Ramos (cell line): ENCODE results near the gene RTL1.

Source experiments
- in situ Hi-C: fragments of 300-500 bp; cut with MboI; formaldehyde crosslinking; loops from one replicate; pipeline ENCODE4 v1.14.3; 2022; ENCODE audit warnings: low sequenced_read_pairs; ENCODE audit not compliant: unreplicated experiment

RTL1 gene

DNA sequence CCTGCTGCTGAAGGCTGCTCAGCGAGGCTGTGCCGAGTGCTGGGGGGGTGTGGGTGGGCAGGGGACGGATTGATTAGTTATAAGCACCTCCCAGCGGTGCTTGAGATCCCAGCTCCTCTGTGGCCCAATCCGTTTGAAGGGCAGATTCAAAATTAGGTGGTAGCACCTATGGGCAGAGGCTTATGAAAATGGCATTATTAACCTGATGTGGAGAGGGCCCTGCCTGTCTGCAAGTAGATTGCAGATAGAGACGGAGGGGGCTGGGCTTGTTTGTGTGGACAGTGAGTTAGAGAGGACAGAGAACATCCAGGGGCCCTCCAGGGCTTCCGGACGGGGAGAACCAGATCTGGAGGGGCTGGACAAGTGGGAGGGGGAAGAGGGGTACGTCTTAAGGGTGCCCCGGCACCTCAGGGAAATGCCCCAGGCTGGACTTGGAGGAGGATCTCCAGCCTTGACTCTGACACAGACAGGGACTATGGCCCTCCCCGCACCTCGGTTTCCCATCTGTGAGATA, at the start of gene RTL1:
Gene RTL1, minus strand, starts transcription at position 51 of the 514 bp plus-strand sequence. CDS start 18,934 bp downstream, outside the sequence.
- in situ Hi-C loops, result no loop called here

DNA sequence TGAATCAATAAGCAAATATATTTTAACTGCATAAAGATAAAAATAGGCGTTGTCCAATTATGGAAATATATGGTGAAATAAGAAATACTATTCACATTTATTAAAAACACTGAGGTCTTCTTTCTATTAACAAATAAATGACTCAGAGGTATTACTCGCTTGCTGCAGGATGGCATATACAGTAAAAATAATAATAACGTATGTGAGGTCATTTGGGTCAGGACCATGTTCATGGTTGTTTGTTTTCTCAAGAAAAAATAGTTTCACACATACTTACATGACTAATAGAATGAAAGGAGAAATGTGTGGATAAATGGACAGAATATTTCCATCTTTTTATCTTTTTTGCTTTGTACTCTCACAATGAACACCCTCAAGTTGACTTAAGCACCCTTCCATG, 46.5 kb upstream of the RTL1 start:
- in situ Hi-C loops, result no loop called here

DNA sequence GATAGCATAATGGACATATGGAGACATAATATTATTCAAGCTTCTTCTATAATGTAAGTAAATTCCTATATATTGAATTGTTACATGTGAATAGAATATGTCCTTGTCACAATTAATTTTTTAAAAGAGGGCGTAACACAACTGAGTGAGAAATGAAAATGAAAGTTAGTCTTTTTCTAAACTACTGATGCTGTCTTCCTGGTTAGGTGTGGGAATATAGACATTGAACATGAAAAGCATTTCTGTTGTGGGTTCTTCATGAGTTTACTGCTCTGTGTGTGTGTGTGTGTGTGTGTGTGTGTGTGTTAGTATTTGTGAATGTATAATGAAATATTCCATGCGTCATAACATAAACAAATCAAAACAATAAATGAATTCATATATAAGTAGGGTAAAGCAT, 40.5 kb upstream of the RTL1 start:
- in situ Hi-C loops, result no loop called here

DNA sequence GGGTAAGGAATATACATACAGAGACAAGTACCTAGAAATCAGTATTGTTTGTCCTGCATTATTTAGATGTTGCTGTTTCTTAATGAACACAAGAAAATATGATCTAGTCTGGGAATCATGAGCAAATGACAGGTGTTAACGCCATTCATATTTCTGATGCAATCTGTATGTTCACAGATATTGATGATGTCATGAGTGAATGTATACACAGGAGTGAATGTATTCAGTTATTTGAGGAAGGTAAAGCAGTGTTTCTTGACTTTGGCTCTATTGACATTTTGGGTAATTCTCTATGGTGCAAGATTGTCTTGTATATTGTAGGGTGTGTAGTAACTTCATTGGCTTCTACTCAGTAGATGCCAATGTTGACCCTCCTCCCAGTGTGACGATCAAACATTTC, 26.7 kb upstream of the RTL1 start:
- in situ Hi-C loops, result no loop called here

DNA sequence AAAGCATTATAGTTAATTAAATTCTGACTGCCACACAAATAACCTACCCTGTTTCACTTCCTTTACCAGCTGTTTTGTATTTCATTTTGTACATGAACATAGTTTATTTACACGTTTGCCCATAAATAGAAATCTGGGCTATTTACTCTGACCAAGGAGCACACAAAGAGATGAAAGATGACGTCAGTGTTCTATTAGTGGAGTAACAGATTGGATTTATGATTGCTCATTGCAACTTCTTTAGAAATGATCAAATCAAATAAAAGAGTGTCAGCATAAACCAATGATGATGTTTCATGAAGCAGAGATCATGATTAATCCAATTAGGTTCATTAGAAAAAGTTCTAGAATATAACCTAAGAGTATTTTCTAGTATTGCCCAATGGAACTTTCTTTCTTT, 12.0 kb upstream of the RTL1 start:
- in situ Hi-C loops, result no loop called here

DNA sequence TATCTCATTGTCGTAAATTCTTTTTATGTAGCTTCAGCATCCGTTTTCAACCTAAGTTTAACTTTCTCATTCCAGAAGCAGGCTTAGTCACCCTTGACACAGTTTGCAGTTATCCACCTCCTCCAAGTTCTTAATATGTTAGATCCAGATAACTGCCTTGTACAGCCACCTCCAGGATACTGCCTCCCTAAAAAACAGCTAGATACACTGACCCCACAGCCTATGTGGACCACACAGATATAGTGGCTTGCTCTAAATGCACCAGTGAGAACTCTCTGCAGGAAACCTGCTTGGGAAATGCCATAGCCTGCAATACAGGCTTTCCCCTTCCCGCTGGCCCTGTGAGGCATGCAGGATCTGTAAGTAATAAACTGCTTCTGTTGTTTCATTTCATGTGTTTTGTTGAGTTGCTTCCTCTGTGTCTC, 11.1 kb upstream of the RTL1 start:
- in situ Hi-C loops, result no loop called here

DNA sequence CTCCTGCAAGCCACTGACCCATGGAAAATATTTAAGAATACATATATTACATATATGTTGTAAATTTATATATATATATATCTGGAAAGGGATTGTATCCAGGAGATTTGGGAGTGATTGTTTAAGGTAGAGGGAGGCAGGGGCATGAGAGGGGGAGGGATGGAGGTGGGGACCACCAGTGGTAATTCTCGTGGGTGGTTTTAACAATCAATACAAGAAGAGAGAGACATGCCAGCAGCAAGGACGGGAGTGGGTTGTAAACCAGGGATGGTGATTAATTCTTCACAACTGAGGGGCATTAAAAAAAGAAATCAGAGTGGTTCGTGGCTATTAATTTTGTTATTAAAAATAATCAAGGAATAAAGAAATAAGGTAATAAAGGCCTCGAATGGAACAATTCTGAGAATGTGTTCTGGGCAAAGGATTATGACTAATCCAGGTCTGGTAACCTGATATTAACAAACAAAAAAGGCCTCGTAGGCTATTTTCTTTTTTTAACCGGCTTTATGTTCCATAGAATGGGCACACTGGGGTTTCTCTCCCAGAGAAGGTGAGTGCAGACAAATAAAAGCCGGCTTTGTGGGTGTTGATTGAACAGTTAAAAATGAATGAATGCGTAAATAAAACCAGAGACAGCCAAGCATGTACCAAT, 8.3 kb upstream of the RTL1 start:
- in situ Hi-C loops, result no loop called here

DNA sequence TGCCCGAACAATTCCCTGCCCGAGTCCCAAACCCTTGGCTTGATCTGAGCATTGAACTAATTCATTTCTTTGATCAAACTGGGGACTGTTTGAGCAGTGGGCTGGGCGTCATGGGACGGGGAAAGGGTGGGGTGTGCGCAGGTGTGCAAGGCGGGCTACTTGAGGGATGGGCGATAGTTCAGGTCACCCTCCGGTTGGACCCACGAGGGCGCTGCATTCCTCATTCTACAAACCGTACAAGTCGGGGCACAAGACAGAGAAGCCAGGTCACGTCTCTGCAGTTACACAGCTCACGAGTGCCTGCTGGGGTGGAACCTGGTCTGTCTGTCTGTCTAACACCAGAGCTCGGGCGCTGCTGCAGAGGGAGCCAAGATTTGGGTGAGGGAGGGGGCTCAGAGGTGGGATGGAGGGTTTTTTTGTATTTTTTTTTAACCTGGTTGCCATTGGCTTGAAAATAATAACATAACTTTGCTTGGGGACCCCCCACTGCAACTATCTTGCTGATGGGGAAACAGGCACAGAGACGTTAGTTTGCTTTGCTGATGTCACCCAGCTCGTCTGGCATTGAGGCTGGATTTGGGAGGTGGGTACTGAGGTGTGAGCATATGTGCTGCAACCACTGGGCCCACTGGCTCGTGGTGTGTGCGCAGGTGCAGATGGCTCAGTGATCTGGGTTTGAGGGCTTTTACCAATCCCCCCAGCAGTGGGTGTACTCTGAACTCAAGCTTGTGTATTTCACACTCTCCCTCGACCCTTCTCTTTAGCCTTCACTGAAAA, 7.6 kb upstream of the RTL1 start:
- in situ Hi-C loops, result no loop called here

DNA sequence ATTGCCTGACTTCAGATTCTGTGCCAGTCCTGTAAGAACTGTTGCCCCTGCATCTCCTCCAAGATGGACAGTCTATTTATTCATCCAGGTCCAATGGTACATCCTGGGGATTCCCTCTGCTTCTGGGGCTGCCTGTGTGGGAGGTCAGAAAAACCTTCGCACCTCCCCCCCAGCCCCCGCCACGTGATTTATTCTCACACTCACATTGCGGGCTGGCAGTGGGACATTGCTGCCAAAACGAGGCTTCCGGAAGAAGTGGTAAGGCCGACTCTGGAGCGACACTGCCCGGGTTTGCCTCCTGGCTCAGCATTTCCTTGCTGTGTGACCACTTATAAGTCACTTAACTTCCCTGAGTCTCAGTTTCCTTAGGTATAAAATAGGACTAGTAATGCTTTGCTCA, 5.9 kb upstream of the RTL1 start:
- in situ Hi-C loops, result no loop called here

DNA sequence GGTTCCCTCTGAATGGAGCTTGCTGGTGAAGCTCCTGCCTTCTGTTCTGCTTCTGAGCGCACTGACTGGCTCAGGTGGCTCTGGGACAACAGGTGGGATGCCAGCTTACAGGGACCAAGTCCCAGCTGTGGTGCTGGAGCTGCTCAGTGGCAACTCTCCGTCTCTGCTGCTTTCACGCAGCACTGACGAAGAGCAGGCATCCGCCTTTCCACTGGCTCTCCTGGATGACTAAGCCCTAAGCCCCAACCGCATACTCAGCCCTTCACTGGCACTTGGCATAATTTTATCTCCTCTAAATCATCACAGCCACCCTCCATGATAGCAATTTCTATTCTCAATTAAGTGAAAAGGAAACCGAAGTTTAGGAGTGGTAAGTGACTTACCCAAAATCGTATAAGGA, 3.7 kb upstream of the RTL1 start:
- in situ Hi-C loops, result no loop called here

DNA sequence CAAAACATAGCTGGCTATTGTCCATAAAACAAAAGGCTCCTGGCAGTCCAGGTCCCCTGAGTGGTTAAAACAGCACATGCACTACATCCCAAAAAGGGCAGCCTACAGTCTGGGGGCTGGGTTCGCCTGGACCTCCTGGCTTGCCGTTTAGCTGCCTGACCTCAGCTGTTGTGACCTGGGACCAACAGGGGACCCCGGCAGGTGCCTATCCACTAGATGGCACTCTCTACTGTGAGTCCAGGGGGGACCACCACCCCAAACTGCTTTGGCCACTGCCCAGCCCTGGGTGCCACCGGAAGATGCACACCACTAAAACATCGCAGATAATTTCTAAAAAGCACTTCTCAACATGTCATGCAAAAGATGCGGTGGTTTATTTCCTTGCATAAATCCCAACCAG, 2.9 kb upstream of the RTL1 start:
- in situ Hi-C loops, result no loop called here

DNA sequence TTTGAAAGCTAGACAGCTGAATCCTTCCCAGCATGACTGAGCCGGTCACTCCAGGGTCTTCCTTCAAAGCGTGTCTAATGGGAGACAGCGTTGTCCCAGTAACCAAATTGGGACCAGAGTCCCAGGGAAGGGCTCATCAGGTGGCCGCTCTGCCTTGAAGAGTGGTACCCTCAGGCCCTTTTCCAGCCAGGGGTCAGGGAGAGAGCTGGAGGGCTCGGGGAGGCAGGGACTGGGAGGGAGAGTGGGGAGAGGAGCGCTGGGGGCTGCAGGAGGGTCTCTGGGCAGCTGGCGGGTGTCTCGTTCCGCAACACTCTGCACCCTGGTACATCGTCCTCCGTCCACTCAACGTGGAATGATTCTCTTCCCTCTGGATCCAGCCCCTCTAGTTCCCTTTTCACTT, 1.6 kb upstream of the RTL1 start:
- in situ Hi-C loops, result no loop called here

DNA sequence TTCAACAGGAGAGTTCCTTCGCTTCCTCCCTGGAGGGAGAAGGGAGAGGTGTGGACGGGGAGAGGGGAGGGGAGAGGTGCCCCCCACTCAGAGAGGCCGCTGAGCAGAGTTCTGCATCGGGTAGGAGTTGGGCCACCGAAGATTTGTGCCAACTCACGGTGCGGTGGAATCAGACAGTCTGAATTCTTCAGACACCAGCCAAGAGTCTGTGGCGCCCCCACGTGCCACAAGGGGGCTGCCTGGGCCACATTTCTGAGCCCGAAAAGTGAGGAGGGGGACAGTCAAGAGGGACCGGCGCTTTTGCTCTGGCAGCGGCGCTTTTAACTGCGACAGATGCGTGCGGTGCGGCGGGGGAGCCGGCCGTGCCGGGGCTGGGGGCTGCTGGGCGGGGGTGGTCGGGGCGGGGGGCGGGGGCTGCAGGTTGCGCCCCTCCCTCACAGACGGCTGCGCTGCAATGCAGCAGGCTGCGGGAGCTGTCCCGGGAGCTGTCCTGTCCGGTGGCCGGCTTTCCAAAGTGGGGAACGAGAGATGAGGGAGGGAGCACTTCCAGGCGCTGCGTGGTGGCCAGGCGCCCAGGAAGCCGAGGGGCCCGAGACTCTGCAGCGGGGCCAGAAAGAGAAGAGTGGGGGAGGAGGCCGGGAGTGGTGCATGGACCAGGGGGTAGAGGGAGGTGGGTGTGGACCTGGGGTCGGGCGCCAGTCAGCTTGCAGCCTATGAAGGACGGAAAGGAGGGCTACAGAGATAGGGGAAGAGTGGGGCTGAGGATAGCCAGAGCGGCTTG, 975 bp upstream of the RTL1 start:
- in situ Hi-C loops, result no loop called here

DNA sequence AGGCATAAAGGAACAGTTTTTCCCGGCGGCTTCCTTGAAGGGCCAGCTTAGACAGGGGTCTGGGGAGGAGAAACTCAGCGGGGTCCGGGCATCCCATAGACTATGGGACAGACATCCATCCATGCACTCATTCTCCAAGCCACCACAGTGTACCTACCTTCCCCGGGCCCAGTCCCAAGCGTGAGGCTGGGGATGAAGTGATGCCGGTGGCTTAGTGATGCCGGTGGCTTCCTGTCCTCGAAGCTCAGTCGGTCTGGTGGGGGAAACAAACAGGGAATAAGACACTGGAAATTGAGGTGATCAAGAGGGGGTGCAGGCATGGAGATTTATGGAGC, 421 bp downstream of the RTL1 start:
- in situ Hi-C loops, result no loop called here

DNA sequence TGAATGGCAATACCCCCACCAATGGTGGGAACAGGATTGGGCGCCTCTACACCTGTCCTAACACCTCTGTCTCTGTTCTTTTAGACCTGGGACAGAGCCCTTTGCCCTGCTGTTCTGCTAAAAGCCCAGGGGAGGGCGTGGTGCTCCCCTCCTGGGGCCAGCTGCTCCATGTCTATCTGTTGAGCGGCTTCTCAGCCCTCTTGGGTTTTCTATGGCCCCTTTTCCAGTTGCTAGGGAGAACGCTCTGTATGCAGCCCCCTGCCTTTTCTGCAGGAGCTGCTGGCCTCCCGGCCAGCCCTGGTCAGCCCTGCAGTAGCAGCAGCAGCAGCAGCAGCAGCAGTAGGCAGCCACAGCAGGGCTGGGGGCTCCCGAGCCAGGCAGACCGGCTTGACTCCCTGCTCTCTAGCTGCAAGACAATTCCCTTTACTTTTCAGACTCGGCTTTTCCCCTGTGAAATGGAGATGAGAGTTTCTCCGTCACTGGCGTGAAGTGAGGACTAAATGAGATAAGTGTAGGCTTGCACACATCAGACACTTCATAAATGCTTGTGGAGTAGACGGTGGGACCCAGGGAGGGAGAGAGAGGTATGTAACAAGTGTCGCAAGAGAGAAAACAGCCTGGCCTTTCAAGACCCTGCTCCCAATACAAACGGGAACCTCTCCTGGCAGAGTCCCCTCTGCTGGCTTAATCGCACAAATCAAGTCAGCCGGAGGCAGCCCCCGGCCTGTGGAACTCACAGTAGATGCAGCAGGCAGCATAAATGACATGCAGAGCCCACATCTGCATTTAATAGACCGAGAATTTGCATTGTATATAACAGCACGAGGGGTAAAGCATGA, 1.0 kb downstream of the RTL1 start:
- in situ Hi-C loops, result no loop called here

DNA sequence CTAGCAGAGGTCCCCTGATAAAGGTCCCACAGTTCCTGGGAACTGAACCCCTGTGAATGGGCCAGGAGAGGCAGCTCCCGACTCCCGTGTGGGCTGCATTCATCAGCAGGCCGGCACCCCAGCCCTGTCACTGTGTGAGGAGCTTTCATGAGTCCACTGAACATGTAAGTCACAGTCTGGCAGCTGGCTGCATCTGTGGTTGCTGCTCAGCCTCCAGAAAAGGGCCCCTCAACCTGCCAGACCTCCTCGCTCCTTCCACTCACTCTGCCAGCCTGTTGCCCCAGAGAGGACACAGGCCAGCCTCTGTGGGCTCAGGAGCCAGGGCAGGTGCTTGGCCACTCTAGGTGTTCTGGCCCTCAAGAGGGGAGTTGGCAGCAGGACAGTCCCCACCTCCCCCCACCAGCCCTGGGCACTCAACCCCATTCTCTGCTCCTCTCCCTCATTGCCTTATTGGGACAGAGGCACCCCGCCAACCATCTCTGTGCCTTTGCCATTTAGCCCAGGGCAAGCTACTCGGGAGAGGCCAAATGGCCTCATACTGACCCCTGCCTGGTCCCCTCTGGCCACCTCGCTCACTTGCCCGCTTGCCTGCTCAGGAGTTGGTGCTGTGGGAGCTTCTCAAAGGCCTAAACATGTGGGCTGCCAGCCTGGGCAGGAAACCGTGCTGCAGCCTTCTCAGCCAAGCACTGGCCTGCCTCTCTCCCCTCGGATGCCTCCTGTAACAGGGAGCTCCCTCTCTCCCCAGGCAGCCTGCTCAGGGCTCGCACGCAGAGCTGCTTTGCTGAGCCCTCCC, 1.9 kb downstream of the RTL1 start:
- in situ Hi-C loops, result no loop called here

DNA sequence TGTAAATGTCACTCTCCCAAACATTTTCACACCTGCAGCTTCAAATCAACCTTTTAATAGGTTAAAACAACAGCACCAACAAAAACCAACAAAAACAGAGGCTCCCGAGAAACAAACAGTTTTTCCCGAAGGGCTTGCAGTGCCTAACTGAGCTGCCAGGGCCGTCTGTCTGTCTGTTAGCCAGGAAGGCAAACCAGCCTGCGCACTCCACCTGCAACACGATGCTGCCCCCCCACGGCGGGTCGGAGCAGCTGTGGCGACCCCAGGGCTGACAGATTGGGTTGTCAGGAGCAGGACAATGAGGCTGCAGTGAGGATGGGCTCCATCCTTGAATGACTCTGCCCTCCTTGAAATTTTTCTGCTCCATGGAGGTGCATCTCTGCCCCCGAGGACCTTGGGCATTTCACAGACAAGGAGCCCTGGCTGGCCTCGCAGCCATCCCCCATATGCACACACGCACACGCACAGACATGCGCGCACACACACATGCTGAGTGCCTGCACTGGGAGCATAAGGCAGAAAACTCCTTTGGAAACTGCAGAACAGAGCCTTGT, 2.6 kb downstream of the RTL1 start:
- in situ Hi-C loops, result no loop called here

DNA sequence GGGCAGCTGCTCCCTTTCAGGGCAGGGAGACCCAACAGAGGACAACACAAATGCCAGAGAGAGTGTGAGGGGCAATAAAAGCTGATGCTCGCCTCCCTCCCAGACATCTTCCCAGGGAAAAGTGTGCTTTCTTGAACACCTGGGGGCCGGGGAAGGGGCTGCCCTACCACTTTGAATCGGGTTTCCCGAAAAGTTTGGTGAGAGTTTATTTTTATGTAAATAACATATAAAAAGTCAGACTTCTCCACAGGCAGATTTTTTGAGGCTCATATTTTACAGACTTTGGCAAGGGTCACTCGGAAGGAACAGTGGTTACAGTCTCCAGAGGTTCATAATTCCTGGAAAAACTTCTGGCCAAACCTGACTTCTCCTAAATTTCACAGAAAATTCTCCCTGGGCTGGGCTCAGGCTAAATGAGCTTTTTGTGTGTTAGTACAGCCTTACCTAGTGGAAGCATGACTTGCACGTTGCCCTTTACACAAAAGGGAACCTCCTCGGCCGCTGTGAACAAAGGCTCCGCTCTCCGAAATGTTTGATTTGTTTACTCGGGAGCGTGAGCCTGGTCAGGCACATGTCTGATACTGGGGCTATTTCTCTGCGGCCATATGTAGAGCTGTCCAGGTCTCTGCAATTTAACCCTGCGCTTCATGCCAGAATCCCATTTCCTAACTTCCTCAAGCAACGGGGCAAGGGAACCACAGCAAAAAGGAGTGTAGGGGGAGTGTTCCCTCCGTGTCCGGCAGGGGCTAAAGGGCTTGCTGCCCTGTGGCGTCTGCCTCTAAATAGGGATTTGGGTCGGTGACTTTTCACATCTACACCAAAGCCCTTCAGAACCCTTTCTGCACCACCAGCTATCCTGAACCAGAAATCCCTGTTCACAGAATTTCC, 3.4 kb downstream of the RTL1 start:
- in situ Hi-C loops, result no loop called here
